Central memory CD4-positive, alpha-beta T cell (primary cell): Measurements from ENCODE around the gene MEGF11.
"Not testable (repeated sequence)": the region's sequence is repeated elsewhere in the genome, so short reads cannot be mapped to it uniquely, and the experiment has no call there.

Source experiments
- DNase-seq: peaks from one replicate; pipeline ENCODE4 v3.0.0; 2022

Gene MEGF11

DNA sequence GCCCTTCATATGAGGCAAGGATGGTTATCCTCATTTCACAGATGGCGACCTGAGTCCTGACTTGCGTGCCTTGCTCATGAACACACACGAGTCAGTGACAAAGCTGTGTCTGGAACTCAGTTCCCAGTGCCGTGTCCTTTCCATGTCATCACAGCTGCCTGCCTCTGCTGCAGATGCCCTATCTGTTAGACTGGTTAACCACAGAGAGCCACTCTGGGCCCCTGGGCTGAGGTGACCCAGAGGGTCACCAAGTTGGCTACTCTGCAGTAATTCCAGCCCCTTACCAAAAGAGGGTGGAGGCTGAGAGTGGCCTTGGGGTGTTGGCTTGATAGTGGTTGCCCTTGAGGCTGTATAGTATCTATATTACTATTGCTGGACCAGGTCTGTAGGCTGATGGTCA lies 343.2 kb downstream of the MEGF11 start:
- DNase-seq = no peak

DNA sequence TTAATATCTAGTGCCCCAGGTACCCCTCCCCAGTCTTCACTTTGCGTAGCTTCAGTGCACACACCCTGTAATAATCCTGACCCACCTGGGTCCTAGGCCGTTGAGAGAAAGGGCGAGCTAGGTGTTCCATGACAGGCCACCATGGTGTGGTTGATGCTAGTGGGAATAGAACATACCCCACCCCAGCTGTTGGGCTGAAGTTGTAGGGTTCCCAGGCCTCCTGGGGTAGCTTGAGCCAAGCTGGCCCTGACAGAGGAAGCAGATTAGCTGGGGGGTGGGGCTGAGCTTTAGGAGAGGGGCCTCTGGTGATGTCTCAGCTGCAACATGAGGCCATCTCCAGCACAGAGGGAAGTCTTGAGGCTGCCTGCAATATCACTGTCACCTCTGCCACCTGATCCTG lies 343.7 kb downstream of the MEGF11 start:
- DNase-seq = no peak

DNA sequence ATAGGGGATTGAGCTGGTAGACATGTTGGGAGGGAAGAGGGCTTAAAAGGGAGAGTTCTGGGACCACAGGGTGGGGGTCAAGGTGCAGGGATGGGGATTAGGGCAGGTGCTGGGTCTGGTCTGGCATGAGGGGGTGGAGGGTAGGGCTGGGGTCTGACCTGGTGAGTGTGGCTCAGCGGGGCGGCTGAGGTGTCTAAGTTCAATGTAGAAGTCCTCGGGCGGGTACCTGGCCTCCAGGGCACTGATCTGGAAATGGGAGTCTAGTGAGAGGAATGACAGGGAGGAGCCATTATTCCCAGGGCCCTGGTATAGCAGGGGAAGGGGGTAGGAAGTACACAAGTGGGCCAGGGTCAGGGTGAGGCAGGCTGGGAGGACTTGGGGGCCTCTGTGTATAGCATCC lies 344.7 kb downstream of the MEGF11 start:
- no peak for DNase-seq

DNA sequence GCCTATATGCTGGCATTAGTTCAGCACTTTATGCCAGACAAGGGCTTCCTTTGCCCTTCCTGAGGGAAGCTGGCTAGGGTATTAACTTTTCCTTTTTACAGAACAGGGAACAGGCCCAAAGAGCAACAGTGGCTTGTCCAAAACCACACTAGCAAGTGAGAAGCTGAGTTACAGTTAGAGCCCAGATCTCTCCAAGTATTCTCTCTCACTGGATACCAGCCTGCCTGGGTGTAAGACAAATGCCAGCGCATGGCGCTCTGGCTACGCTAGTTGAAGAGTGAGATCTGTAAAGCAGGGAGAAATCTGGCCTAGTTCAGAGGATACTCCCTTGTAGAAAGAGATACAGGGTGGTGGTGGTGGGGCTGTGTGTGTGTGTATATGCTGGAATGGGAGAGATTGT lies 345.9 kb downstream of the MEGF11 start:
- no peak for DNase-seq

DNA sequence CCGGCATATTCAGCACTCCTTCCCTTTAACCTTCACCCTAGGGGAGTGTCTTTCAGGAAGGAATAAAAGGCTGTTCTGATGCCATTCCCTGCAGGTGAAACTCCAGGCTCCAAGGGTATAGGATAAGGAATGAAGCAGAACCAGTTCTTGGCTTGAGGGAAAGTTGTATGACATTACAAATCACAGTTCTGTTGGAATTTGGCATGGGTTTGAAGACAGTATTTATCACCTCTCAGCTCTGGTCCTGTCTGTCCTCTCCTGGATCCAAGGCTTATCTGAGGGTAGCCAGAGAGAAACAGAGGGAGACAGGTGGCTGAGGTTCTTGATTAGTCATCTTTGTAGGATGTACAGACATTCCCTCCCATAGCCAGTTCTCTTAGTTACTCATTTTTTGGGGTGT lies 347.2 kb downstream of the MEGF11 start:
- no peak for DNase-seq

DNA sequence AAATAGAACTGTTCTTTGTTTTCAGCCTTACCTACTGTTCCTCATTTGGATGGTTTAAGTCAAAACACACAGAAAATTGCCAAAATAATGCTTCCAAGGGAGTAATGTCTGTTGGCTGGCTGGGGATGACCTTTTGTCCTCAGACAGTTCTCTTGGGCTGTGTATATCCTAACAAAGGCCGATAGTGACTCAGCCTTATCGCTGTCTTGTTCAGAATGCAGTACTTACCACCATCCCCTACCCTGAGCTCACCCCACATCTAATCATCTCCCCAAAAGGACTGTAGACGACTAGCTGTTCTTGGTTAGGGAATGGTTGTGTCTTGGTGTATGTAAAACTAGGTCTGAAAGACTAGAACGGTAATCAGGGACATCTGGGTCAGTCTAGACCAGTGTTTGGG lies 349.2 kb downstream of the MEGF11 start:
- no peak for DNase-seq

DNA sequence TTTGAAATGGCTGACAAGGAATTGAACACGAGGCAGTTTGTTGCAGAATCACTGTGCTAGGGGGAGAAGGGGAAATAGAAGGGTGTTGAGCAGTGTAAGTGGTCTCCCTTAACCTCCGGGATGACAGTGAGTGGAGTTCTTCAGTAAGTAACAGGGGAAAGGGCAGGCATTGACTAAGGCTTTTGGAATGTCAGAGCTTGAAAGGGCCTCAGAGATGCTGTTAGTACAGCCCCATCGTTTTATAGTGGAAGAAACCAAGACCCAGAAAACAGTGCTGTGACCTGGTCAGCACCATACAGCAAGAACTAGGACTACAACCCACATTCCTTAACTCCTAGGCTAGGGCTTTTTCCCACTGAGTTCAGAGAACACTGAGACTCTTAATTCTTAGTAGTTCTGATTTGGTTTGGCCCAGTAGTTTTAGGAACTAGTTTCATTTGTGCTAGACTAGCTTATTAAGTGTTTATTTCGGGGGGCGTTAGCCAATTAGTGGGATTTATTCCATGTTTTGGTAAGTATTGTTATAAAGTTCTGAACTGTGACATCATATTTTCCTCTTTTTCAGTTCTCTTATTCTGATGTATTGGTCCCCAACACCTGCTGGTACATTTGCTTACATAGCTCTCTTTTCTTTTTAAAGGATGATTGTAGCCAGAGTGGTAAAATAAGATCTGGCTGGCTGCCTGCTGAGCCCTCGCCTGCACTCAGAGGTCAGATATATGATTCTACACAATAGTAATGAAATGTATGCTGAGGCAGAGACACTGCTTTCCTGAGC lies 350.1 kb downstream of the MEGF11 start:
- no peak for DNase-seq

DNA sequence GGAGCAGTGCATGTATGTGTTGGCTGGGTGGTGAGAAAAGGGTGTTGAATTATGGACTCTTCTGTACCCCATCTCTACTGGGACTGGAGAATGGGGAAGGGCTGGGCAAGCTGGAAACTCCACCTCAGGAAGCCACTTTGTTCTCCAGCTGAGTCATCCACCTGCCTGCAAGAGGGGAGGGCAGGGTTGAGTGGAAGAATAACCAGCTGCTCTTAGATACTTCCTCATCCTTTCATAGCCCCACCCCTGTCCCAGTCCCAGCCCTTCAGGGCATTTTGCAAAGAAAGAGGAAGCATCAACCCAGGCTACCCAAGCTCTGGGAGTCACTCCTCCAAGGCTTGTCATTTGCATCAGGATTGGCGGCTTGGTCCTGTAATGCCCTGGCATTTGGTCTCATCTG lies 351.2 kb downstream of the MEGF11 start:
- DNase-seq = no peak

DNA sequence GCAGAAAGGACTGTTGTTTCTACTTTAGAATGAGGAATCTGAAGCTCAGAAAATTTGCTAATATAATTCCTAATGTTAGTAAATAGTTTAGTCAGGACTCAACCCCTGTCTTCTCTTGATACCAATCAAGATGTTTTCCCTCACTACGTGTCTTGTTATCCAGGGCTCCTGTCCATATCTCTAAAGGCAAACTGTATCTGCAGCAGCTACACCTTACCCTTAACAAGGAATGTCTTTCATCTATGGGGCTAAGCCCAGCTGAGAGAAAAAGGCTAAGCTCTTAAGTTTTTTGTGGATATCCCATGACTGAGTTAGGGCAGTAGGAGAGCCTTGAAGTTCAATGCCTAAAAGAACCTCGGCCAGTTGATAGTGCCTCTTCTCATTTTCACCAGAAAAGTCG lies 351.7 kb downstream of the MEGF11 start:
- no peak for DNase-seq

DNA sequence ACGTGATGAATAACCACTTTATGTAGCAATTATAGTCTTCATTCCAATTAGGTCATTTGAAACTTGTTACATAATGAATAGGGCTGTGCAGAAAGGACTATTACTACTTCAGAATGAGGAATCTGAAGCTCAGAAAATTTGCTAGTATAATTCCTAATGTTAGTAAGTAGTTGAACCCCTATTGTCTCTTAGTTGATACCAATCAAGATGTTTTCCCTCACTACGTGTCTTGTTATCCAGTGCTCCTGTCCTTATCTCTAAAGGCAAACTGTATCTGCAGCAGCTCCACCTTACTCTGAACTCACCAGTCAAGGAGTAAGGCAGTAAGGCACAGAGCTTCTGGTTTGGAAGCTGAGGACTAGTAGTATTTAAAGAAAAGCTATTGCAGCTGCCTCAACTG lies 352.2 kb downstream of the MEGF11 start:
- no peak for DNase-seq

DNA sequence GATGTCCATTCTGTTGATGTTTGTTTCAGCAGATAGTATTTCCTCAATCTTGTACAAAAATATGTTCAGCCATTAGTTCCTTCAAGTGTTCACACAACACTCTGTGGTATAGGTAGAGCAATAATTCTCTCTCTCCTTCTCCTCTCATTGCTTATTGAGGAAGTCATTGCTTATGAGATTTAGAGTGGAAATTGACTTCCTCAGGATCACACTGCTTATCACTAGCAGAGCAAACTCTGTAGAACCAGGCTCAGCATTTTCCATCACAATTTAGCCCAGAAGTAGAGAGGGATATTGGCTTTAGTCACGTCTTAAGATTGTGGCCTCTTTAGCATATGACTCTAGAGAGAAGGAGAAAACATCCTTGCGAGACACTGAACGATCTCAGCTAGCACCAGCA lies 353.1 kb downstream of the MEGF11 start:
- DNase-seq = no peak

DNA sequence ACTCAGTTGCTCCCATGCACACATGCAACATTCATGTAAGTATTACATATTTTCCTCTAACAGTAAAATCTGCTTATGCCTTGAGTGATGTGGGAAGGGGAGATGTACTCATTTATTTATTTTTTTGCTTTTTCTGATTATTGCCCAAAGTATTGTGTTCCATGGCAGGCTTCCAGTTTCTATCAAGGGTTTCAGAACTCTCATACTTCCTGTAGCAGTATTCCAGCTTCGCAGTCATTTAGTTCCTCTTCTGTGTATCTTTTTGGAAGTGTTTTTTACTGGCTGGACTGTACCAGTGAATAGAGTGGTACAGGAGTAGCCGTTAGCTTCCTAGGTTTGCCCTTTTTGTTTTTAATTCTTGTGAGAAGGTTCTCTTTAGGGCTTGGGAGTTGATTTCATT lies 357.3 kb downstream of the MEGF11 start:
- no peak for DNase-seq

DNA sequence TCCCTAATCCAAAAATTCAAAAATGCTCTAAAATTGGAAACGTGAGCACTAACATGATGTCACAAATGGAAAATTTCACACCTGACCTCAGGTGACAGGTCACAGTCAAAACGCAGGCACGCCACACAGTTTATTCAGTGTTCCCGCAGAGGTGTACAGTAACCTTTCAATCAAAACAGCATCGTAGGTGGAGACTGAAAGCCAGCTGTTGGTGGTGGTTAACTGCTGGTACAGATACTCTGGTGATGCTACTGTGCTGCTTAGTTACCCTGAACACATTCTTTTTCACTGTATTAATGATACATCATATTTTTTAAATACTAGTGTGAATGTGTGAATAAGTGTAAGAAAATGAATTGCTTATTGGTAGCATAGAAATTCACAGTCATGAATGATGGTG lies 360.5 kb downstream of the MEGF11 start:
- DNase-seq = no peak

DNA sequence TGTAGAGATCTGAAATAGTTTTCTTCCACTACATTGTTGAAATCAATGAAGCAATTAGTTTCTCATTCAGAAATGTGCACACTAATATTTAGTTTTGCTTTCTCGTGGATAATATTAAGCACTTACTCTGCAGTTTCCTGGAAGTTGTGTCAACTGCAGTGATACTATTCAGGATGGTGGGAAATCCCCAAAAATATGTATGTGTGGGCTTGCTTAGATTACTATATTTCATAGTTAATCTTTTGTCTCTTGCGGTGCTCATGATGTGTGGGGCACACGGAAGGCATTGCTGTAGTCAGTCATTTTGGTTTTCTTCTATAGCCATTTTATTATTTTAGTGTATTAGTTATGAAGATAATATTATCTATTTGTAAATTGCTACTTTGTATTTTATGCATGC lies 364.6 kb downstream of the MEGF11 start:
- DNase-seq = no peak

DNA sequence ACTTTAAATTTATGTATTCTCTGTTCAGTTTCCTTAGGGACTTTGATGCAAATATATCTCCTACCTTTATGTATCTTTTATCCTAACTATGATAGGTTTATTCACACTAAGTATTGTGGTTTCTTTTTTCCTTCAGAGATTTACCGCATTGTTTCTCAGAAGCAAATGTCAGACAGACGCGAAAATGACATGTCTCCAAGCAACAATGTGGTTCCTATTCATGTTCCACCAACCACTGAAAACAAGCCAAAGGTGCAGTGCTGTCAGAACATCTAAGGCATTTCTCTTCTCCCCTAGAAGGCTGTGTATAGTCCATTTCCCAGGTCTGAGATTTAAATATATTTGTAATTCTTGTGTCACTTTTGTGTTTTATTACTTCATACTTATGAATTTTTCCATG lies 366.0 kb downstream of the MEGF11 start:
- DNase-seq = peak; percentile 69

DNA sequence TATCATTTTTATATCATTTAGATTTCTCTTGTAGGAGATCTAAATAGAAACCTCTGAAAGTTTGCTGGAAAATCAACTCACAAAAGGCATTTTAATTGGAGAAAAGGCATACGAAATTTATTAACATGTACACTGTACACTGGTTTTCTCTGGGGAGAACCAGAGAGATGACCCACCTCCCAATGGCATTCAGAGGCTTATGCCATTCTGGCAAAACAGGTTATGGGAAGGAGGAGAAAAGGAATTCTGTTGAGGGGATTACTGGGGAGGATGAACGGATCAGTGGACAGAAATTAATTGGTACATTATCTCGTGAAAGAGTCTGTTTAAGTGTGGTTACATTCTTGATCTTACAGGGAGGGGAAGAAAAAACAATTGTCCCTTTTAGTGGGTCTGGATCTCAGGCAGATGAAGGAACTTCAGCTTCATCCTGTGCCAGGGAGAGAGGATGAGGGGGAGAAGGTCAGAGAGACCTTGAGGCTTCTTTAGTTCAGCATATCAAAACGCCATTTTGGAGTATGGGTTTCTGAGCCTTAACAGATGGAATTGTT lies 367.8 kb downstream of the MEGF11 start:
- DNase-seq = no peak

DNA sequence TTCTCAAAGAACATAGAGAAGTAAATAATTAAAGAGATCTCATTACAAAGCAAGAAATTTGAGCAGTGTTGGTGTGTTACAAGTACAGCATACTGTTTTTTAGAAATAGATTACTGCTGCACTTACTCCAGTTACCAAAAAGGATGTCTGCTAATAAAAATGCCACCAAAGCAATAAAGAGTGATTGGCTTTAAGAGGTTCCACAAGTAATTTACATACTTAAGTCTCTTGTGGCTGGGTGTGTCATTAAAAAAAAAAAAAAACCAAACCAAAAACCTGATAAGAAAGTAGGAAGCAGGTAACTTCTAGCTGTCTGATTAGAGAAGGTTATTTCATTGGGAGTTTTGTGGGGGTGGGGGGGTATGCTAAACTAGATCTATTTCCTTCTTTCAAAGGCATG lies 369.0 kb downstream of the MEGF11 start:
- peak; percentile 6 for DNase-seq

DNA sequence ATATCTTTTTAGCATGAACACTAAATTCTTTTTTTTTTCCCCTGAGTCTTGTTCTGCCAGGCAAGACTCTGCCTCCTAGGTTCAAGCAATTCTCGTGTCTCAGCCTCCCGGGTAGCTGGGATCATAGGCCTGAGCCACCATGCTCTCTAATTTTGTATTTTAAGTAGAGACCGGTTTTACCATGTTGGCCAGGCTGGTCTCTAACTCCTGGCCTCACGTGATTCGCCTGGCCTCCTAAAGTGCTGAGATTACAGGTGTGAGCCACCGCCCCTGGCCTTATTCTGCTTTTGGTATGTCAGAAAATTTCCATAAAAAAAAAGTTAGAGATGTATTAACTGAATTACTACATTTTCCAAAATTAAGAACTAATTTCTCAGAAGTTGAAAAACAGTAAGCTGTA lies 370.0 kb downstream of the MEGF11 start:
- no peak for DNase-seq

DNA sequence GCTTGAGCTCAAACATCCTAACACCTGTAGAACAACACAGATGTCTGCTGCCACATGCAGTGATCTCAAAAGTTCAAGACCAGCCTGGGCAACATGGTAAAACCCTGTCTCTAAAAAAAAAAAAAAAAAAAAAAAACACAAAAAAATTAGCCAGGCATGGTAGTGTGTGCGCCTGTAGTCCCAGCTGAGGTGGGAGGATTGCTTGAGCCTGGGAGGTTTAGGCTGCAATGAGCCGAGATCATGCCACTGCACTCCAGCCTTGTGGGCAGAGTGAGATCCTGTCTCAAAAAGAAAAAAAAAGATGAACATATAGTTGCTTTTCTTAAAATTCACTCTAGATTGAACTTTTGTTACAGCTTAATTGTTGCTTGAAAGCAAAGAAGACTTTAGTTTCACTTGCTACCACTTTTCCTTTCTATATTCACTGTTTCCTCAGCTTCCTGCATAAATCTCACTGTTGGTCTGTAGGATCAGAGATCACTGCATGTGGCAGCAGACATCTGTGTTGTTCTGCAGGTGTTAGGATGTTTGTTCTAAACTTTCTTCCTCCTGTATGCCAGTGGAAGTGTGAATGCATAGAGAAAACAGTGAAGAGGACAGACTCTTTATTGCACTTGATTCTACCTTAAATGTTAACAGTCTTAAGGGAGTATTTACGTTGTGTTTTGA lies 371.6 kb downstream of the MEGF11 start:
- no peak for DNase-seq

DNA sequence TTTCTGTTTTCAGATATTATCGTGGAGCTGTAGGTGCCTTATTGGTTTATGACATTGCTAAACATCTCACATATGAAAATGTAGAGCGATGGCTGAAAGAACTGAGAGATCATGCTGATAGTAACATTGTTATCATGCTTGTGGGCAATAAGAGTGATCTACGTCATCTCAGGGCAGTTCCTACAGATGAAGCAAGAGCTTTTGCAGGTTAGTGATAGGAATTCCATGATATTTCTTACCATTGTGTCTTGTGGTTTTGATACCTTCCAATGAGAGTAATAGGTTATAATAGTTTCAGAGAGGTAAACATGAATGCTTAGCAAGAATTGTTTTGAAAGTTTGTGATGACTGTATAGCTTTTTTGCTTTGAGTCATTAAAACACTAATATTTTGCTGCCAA lies 375.8 kb downstream of the MEGF11 start:
- no peak for DNase-seq

DNA sequence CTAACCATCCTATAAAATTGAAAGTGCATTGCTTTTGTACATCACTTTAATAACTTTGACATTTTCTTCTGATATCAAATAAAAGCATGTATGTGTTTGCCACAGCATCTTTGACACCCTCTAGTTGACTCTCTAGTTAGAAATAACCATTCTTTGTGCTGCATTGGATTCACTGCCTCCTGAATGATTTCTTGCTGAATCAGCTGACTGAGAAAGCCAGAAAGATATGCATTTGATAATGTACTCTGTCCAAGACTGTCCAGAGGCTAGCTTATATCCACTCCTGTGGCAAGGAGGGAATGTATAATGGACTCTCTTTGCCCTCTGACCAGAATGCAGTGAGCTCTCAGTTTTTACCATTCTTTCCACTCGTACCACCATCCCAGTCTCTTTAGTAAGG lies 378.1 kb downstream of the MEGF11 start:
- no peak for DNase-seq

DNA sequence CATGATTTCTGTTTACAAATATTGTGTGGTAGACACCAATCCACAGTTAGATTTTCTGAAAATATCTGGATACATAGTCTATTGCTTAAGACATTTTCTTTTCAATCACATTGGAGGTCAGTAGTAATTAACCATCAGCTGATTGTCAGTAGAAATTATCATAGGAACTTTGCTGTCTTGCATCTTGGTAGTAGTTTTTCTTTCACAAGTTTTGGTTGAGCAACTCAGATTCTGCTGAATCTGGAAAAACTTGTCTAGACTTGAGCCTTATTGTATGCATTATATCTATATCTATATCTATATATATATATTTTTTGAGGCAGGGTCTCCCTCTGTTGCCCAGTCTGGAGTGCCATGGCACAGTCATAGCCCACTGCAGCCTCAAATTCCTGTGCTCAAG lies 380.3 kb downstream of the MEGF11 start:
- DNase-seq = no peak

DNA sequence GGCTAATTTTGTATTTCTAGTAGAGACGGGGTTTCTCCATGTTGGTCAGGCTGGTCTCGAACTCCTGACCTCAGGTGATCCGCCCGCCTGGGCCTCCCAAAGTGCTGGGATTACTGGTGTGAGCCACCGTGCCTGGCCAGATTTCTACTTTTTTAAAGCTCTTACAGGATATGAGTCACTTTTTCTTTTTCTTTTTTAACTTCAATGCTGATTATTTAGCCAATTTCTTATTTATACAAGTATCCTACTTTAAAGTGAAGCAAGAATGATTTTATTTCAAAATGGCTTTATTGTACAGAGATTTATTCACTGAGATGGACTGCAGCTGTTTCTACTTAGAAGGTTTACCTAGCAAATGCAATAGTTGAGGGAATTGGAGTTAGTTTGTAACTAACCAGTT lies 381.0 kb downstream of the MEGF11 start:
- DNase-seq = not testable (repeated sequence)

DNA sequence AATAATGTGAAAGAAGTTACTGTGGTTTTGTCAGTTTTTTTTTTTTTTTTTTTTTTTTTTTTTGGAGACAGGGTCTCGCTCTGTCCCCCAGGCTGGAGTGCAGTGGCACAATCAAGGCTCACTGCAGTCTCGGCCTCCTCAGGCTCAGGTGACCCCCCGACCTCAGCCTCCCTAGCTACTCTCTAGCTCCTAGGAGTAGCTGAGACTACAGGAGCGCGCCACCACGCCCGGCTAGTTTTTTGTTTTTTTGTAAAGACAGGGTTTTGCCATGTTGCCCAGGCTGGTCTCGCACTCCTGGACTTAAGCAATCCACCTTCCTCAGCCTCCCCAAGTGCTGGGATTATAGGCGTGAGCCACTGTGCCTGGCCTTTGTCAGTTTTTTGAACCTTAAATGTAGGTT lies 381.7 kb downstream of the MEGF11 start:
- DNase-seq = not testable (repeated sequence)
